Activated CD4-positive, alpha-beta T cell treated with anti-CD3 and anti-CD28 coated beads, Interleukin-2, amount 10 ng/mL, durations not matched to agents 24 days and 14 days (primary cell): ENCODE results near the gene SDF4. TPM values are rescaled to one million over a fixed set of nuclear protein-coding genes. Genes with fewer than 3 reads are reported as not detected.
"Not testable (repeated sequence)": the region's sequence is repeated elsewhere in the genome, so short reads cannot be mapped to it uniquely, and the experiment has no call there.

Experiments
- DNase-seq: peaks from one replicate; pipeline ENCODE4 v3.0.0; 2022
- H3K27ac Mint-ChIP-seq: one replicate; pipeline ENCODE4 v1.8.0; 2022; ENCODE audit warnings: mild to moderate bottlenecking, mixed read lengths
- H3K27me3 Mint-ChIP-seq: one replicate; pipeline ENCODE4 v1.8.0; 2022; ENCODE audit warnings: mixed read lengths
- H3K36me3 Mint-ChIP-seq: one replicate; pipeline ENCODE4 v1.8.0; 2022; ENCODE audit warnings: low read depth, mild to moderate bottlenecking, mixed read lengths
- H3K4me1 Mint-ChIP-seq: one replicate; pipeline ENCODE4 v1.8.0; 2021; ENCODE audit warnings: mixed read lengths
- H3K4me3 Mint-ChIP-seq: one replicate; pipeline ENCODE4 v1.8.0; 2022; ENCODE audit warnings: mild to moderate bottlenecking, moderate library complexity, mixed read lengths
- H3K9me3 Mint-ChIP-seq: one replicate; pipeline ENCODE4 v1.8.0; 2021; ENCODE audit warnings: mixed read lengths
- intact Hi-C: fragments of 100-400 bp; cut with micrococcal nuclease; formaldehyde crosslinking; loops from one replicate; pipeline ENCODE4 v1.15.1; 2023
- total RNA-seq: library from RNA; stranded (reverse); gene quantifications from 2 replicates; pipeline ENCODE4 v1.2.3, GENCODE V29; 2022

SDF4 gene
- total RNA-seq, 1 donor from 2014 or later, result 194 TPM

- Mint-ChIP-seq H3K4me1 (peaks cover 5% of the 10 kb centered on the region), H3K27me3 (no peaks in the 10 kb centered on the region), H3K9me3 (no peaks in the 10 kb centered on the region), H3K4me3 (no peak overlapping the region), H3K27ac (no peak overlapping the region), H3K36me3 (peaks cover 42% of the 10 kb centered on the region)
- no peak for DNase-seq
- intact Hi-C loops, result loop anchor here (5.0 kb wide), 1 partner anchor 47 kb away; the partner anchor contains the start of gene TNFRSF18
Observed at GRCh38 chr1:1253972-1254666, 22.3 kb upstream of the SDF4 start.

GRCh38 chr1:1253314-1253713 lies 21.5 kb upstream of the SDF4 start:
- H3K4me1 Mint-ChIP-seq, result peaks cover 5% of the 10 kb centered on the region
- no peak overlapping the region for H3K27ac Mint-ChIP-seq
- peaks cover 39% of the 10 kb centered on the region for H3K36me3 Mint-ChIP-seq
- no peak for DNase-seq
- intact Hi-C loops, result loop anchor here (5.0 kb wide), 1 partner anchor 46 kb away; the partner anchor contains the start of gene TNFRSF18
- H3K4me3 Mint-ChIP-seq, result no peak overlapping the region
- no peaks in the 10 kb centered on the region for H3K9me3 Mint-ChIP-seq
- no peaks in the 10 kb centered on the region for H3K27me3 Mint-ChIP-seq

GRCh38 chr1:1250786-1251284 lies 19.0 kb upstream of the SDF4 start:
- H3K4me1 Mint-ChIP-seq, result peaks cover 5% of the 10 kb centered on the region
- no peaks in the 10 kb centered on the region for H3K9me3 Mint-ChIP-seq
- H3K27ac Mint-ChIP-seq, result peak overlapping the region; percentile 96
- peaks cover 23% of the 10 kb centered on the region for H3K36me3 Mint-ChIP-seq
- H3K4me3 Mint-ChIP-seq, result peak overlapping the region; percentile 61
- intact Hi-C loops, result loop anchor here (2.0 to 5.0 kb wide), 2 partner anchors 44 to 128 kb away; partner anchors contain the start of gene TNFRSF18
- peak; percentile 90 for DNase-seq
- H3K27me3 Mint-ChIP-seq, result no peaks in the 10 kb centered on the region

- DNase-seq, intact Hi-C loops, H3K27me3 Mint-ChIP-seq, H3K4me1 Mint-ChIP-seq, H3K9me3 Mint-ChIP-seq, H3K27ac Mint-ChIP-seq, H3K4me3 Mint-ChIP-seq: not testable (repeated sequence)
- peaks cover 12% of the 10 kb centered on the region for H3K36me3 Mint-ChIP-seq
Observed at GRCh38 chr1:1248009-1248913, 16.5 kb upstream of the SDF4 start.

GRCh38 chr1:1247341-1247913 lies 15.6 kb upstream of the SDF4 start:
- Mint-ChIP-seq H3K36me3 (peaks cover 5% of the 10 kb centered on the region), H3K4me1 (peaks cover 5% of the 10 kb centered on the region), H3K4me3 (no peak overlapping the region), H3K27ac (no peak overlapping the region), H3K9me3 (no peaks in the 10 kb centered on the region), H3K27me3 (no peaks in the 10 kb centered on the region)
- intact Hi-C loops, result no loop called here
- no peak for DNase-seq

GRCh38 chr1:1246577-1247340 lies 15.0 kb upstream of the SDF4 start, which contains the start of gene C1QTNF12:
TSS of gene C1QTNF12 (minus strand) at chr1:1246722. CDS start at chr1:1246690, 32 bp downstream.
- intact Hi-C loops, result no loop called here
- peaks cover 3% of the 10 kb centered on the region for H3K36me3 Mint-ChIP-seq
- no peaks in the 10 kb centered on the region for H3K27me3 Mint-ChIP-seq
- no peak within 1 kb of the TSS for H3K4me3 Mint-ChIP-seq
- no peaks in the 10 kb centered on the region for H3K9me3 Mint-ChIP-seq
- no peak for DNase-seq
- peaks cover 5% of the 10 kb centered on the region for H3K4me1 Mint-ChIP-seq
- H3K27ac Mint-ChIP-seq, result no peak within 1 kb of the TSS

GRCh38 chr1:1245817-1246576 lies 14.2 kb upstream of the SDF4 start:
- intact Hi-C loops, result no loop called here
- Mint-ChIP-seq H3K9me3 (no peaks in the 10 kb centered on the region), H3K27me3 (no peaks in the 10 kb centered on the region), H3K4me1 (peaks cover 3% of the 10 kb centered on the region), H3K27ac (no peak overlapping the region), H3K4me3 (no peak overlapping the region), H3K36me3 (peaks cover 2% of the 10 kb centered on the region)
- no peak for DNase-seq

- H3K4me3 Mint-ChIP-seq, result no peak overlapping the region
- no peaks in the 10 kb centered on the region for H3K9me3 Mint-ChIP-seq
- no peaks in the 10 kb centered on the region for H3K36me3 Mint-ChIP-seq
- no peak overlapping the region for H3K27ac Mint-ChIP-seq
- H3K27me3 Mint-ChIP-seq, result no peaks in the 10 kb centered on the region
- H3K4me1 Mint-ChIP-seq, result peaks cover 1% of the 10 kb centered on the region
- intact Hi-C loops, result no loop called here
- DNase-seq, result no peak
Observed at GRCh38 chr1:1245178-1245816, 13.5 kb upstream of the SDF4 start.

GRCh38 chr1:1244192-1244811 lies 12.5 kb upstream of the SDF4 start:
- no peak overlapping the region for H3K27ac Mint-ChIP-seq

GRCh38 chr1:1243807-1244191 lies 12.0 kb upstream of the SDF4 start:
- Mint-ChIP-seq H3K4me3 (no peak overlapping the region), H3K27ac (no peak overlapping the region), H3K4me1 (no peaks in the 10 kb centered on the region), H3K27me3 (no peaks in the 10 kb centered on the region), H3K36me3 (no peaks in the 10 kb centered on the region), H3K9me3 (no peaks in the 10 kb centered on the region)
- no peak for DNase-seq
- intact Hi-C loops, result no loop called here

More at GRCh38 chr1:1244192-1244811, 12.5 kb upstream of the SDF4 start:
- no peaks in the 10 kb centered on the region for H3K9me3 Mint-ChIP-seq
- no peaks in the 10 kb centered on the region for H3K36me3 Mint-ChIP-seq
- H3K27me3 Mint-ChIP-seq, result no peaks in the 10 kb centered on the region
- H3K4me3 Mint-ChIP-seq, result no peak overlapping the region
- intact Hi-C loops, result no loop called here
- no peaks in the 10 kb centered on the region for H3K4me1 Mint-ChIP-seq
- no peak for DNase-seq

- H3K4me1 Mint-ChIP-seq, result no peaks in the 10 kb centered on the region
- no peak overlapping the region for H3K27ac Mint-ChIP-seq
Observed at GRCh38 chr1:1243266-1243660, 11.5 kb upstream of the SDF4 start.

More at GRCh38 chr1:1243266-1243660, 11.5 kb upstream of the SDF4 start:
- intact Hi-C loops, result no loop called here
- Mint-ChIP-seq H3K36me3 (no peaks in the 10 kb centered on the region), H3K9me3 (no peaks in the 10 kb centered on the region), H3K4me3 (no peak overlapping the region), H3K27me3 (no peaks in the 10 kb centered on the region)
- no peak for DNase-seq
